Adrenal gland (tissue), 5 donors: Measurements from ENCODE around the gene FHL1.

ENCODE experiments used
- POLR2A ChIP-seq, 2 donors: fragments of 450-650 bp; IDR thresholded peaks; one replicate each; pipeline ENCODE4 v1.6.1; 2017; ENCODE audit warnings: antibody characterized with exemption in 2 of 2, mild to moderate bottlenecking in 2 of 2, moderate library complexity in 1 of 2
- TF ChIP-seq, protein P1 (sequence below), 6 experiments: fragments of 450-650 bp in 4 of 6; fragments of 200-600 bp in 2 of 6; sonication (generic) in 1 of 6; IDR thresholded peaks; 1 replicate in 5 of 6; 2 replicates in 1 of 6; pipeline versions ENCODE4 v1.5.1 to v1.8.0; 2016 to 2021; ENCODE audit warnings: antibody characterized with exemption in 6 of 6, mild to moderate bottlenecking in 2 of 6, moderate library complexity in 1 of 6
- donor health status: DM: no; HTN: no; CAD: no.

DNA sequence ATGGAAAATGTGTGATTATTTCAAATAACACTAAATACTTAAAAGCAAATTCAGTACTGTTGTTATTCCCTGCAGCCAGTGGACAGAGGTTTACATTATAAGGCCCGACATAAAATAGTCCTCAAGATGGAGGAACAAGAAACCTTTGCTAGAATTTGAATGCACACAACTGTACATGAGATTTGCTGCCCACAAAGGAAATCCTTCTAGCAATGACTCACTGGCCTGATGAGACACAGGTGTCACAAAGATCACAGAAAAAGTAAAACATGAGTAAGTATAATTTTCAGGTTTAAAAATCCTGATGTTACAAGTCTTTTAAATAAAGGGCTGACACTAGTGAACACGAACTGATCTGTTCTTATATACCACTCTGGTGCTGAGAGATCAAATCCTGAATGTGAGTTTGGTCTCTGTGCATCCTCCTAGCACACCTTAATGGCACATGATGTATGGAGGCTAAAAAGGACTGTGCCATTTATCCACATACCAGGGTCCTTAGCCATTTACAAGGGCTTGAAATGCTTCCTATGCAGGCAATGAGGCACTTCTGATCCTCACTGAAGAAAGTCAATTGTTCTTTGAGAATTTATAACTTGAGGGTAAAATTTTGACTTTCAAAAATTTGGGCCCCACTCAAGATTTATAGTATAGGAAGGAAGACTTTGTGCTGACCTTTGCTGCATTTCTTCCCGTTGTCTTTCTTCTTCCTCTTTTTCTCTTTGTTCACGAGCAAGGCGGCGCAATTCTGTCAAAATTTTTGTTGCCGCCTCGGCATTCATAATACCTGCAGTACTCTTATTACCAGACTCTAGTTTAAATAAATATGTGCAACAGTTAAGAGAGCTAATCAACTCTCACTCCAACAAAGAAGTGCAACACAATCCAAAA, 80.9 kb downstream of the FHL1 start:
- no peak for TF ChIP-seq POLR2A (IDR thresholded peaks at IDR 0.05)
- TF ChIP-seq, protein P1, sequence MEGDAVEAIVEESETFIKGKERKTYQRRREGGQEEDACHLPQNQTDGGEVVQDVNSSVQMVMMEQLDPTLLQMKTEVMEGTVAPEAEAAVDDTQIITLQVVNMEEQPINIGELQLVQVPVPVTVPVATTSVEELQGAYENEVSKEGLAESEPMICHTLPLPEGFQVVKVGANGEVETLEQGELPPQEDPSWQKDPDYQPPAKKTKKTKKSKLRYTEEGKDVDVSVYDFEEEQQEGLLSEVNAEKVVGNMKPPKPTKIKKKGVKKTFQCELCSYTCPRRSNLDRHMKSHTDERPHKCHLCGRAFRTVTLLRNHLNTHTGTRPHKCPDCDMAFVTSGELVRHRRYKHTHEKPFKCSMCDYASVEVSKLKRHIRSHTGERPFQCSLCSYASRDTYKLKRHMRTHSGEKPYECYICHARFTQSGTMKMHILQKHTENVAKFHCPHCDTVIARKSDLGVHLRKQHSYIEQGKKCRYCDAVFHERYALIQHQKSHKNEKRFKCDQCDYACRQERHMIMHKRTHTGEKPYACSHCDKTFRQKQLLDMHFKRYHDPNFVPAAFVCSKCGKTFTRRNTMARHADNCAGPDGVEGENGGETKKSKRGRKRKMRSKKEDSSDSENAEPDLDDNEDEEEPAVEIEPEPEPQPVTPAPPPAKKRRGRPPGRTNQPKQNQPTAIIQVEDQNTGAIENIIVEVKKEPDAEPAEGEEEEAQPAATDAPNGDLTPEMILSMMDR (IDR thresholded peaks at IDR 0.05) = no peak
